NT2/D1 (cell line): ENCODE results near the gene ABCC8.

Experiments
- DNase-seq: peaks from one replicate; pipeline ENCODE4 v3.0.0-alpha.2; 2011; ENCODE audit warnings: low read depth, low spot score
- H3K27me3 ChIP-seq: 2 replicates; pipeline ENCODE4 v1.6.0; 2011; ENCODE audit warnings: mild to moderate bottlenecking; ENCODE audit not compliant: insufficient read length, insufficient read depth
- H3K36me3 ChIP-seq: 2 replicates; pipeline ENCODE4 v1.6.1; 2011; ENCODE audit warnings: mild to moderate bottlenecking, low read length, mixed read lengths; ENCODE audit not compliant: insufficient read depth, insufficient read length
- H3K4me1 ChIP-seq: 2 replicates; pipeline ENCODE4 v1.5.1; 2011; ENCODE audit not compliant: insufficient read depth, insufficient read length
- H3K4me3 ChIP-seq: 2 replicates; pipeline ENCODE4 v1.5.1; 2011; ENCODE audit warnings: low read depth; ENCODE audit not compliant: insufficient read length
- H3K9ac ChIP-seq: 2 replicates; pipeline ENCODE4 v1.6.0; 2011; ENCODE audit warnings: low read depth; ENCODE audit not compliant: insufficient read length
- H3K9me3 ChIP-seq: 2 replicates; pipeline ENCODE4 v1.5.1; 2011; ENCODE audit warnings: mild to moderate bottlenecking, low read length; ENCODE audit not compliant: insufficient read depth
- SUZ12 ChIP-seq: IDR thresholded peaks from 2 replicates; pipeline ENCODE4 v1.6.1; 2011; ENCODE audit not compliant: insufficient read length, insufficient read depth; ENCODE audit errors: extremely low read depth
- YY1 ChIP-seq: IDR thresholded peaks from 2 replicates; pipeline ENCODE4 v1.6.1; 2011; ENCODE audit not compliant: insufficient read length, insufficient read depth
- ZNF274 ChIP-seq: IDR thresholded peaks from 2 replicates; pipeline ENCODE4 v1.6.1; 2011; ENCODE audit warnings: mild to moderate bottlenecking, low read depth, low read length

The ABCC8 gene

DNA sequence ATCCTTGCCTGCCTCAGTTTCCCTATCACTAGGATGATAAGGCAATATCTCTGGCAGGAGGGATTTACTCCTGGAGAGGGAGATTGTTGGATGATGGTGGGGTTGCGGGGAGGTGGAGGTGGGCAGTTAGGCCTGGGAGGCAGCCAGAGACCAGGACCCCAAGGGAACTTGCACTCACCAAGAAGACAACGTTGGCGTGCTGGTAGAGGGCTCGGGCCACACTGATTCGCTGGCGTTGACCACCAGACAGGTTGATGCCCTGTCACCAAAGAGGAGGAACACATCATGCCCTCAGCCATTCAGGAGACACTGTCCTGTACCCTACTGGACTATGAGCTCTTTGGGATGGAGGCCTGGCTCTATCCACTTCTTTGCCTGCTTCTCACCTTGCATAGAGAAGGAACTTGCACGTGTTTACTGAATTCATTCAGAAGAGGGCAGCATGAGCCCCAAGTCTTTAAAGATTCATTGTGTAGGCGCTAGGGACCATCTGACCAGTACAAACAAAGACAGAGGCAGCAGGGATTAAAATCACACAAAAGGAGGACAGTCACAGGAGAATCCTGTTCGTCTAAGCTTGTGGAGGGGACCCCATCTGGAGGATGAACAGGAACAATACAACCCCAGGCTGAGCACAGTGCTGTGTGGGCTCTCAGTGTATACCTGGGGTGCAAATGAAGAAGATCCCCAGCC, 64.0 kb downstream of the ABCC8 start:
- H3K36me3 ChIP-seq, result no peaks in the 10 kb centered on the region
- H3K9ac ChIP-seq, result no peak overlapping the region
- TF ChIP-seq SUZ12 (no peak), ZNF274 (no peak), YY1 (no peak)
- no peaks in the 10 kb centered on the region for H3K9me3 ChIP-seq
- no peaks in the 10 kb centered on the region for H3K27me3 ChIP-seq
- H3K4me1 ChIP-seq, result peaks cover 2% of the 10 kb centered on the region
- H3K4me3 ChIP-seq, result no peak overlapping the region
- DNase-seq, result peak; percentile 13

DNA sequence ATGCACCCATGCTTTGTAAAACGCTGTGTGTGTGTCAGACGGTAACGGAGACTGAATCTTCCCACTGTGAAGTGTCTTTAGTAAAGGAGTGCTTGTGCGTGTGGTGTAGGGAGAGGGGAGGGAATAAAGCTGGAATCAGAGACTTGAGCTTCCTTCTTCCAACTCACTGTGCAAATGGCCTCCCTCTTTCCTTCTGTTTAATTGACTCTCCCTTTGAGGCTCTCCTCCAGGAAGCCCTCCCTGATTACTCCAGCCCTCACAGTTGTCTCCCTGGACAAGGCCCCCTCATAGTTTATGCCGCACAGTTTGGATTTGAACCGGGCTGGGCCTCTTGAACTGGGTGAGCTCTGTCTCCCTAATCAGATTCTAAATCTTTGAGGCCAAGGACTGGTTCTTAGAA, 65.2 kb downstream of the ABCC8 start:
- peaks cover 2% of the 10 kb centered on the region for H3K4me1 ChIP-seq
- H3K9me3 ChIP-seq, result no peaks in the 10 kb centered on the region
- no peaks in the 10 kb centered on the region for H3K36me3 ChIP-seq
- TF ChIP-seq YY1 (no peak), SUZ12 (no peak), ZNF274 (no peak)
- no peak overlapping the region for H3K9ac ChIP-seq
- H3K4me3 ChIP-seq, result no peak overlapping the region
- H3K27me3 ChIP-seq, result no peaks in the 10 kb centered on the region
- DNase-seq, result no peak

DNA sequence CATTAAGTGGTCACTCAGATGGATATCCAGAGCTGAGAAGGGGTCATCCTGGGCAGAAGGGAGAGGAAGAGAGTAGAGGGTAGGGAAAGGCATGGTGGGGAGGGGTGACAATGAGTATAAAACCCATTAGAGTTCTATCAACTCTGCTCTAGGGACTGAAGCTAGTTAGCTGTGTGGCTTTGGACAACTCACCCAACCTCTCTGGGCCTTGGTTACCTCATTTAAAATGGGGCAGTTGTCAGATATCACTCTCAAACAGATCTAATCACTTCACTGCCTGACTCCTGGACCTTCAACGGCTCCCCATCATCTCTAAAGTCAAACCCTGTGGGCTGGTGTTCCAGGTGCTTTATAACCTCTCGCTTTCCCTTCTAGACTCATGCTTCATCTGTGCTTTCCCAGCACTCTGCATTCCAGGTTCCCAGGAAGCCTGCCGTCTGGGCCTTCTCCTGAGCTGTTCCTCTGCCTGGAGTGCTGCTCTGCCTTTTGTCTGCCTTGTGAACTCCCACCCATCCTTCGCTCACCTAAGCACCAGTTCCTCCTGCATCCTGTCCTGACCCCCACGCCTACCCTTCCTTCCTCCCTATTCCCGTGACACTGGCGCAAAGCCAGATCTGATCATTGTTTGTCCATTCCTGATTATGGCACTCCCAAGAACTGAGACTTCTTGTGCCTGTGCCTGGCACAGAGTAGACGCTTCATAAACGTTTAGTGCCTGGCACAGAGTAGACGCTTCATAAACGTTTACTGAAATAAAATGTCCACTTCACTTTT, 65.9 kb downstream of the ABCC8 start:
- H3K27me3 ChIP-seq, result no peaks in the 10 kb centered on the region
- TF ChIP-seq YY1 (no peak), ZNF274 (no peak), SUZ12 (no peak)
- peaks cover 2% of the 10 kb centered on the region for H3K4me1 ChIP-seq
- no peaks in the 10 kb centered on the region for H3K9me3 ChIP-seq
- no peak overlapping the region for H3K4me3 ChIP-seq
- no peak for DNase-seq
- no peak overlapping the region for H3K9ac ChIP-seq
- no peaks in the 10 kb centered on the region for H3K36me3 ChIP-seq

DNA sequence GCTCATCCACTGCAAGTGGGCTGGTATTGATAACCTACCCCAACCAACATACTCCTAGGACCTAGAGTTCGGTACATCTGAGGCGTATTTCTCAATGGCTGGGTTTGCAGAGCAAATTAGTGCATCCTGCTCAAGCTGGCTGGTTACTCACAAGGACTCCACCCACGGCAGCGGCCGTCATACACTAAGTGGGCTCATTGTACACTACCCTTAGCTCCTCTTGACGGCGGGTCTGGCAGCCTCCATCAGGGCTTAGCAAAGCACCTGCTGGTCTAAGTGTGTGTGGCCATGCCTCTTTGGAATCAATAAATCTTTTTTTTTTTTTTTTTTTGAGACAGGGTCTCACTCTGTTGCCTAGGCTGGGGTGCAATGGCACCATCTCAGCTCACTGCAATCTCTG, 68.0 kb downstream of the ABCC8 start:
- Histone ChIP-seq H3K27me3 (no peaks in the 10 kb centered on the region), H3K9ac (no peak overlapping the region), H3K4me3 (no peak overlapping the region), H3K4me1 (peaks cover 2% of the 10 kb centered on the region), H3K9me3 (no peaks in the 10 kb centered on the region), H3K36me3 (no peaks in the 10 kb centered on the region)
- TF ChIP-seq YY1 (no peak), ZNF274 (no peak), SUZ12 (no peak)
- no peak for DNase-seq

DNA sequence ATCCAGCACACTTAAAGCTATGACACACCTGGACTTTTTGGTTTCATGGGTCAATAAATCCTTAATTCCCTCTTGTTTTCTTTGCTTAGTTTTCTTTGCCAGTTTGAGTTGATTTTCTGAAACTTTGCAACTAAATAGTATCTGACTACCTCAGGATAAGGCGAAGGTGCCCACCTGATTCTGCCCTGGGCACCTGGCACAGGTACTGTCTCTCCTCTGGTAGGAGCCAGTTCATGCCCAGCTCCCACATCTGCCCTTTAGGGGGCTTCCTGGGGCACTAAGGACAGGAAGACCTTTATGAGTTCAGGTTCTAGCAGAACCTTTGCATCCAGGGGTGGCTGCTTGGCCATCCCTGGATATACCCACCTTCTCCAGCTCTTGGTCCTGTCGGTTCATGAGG, 68.6 kb downstream of the ABCC8 start:
- Histone ChIP-seq H3K27me3 (no peaks in the 10 kb centered on the region), H3K4me1 (peaks cover 2% of the 10 kb centered on the region), H3K36me3 (no peaks in the 10 kb centered on the region), H3K9ac (no peak overlapping the region), H3K9me3 (no peaks in the 10 kb centered on the region), H3K4me3 (no peak overlapping the region)
- DNase-seq, result no peak
- TF ChIP-seq SUZ12, result no peak
- no peak for TF ChIP-seq ZNF274
- no peak for TF ChIP-seq YY1

DNA sequence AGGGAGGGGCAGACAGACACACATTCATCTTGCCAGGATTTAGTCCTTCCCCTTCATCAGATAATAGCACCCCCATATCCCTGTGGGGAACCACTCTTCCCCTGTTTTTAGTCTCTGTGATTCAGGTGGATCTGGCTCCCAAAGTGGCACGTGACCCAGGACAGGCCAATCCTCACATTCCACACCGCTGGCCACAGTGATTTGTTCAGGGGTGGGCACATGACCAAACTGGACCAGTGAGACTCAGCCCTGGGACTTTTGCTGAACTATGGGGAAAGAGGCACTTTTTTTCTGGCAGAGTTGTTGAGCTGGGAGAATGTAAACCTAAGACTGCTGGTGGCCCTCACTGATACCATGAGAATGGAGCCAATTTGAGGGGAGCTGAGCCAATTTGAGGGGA, 69.1 kb downstream of the ABCC8 start:
- H3K4me3 ChIP-seq, result no peak overlapping the region
- TF ChIP-seq YY1, result no peak
- TF ChIP-seq SUZ12, result no peak
- TF ChIP-seq ZNF274, result no peak
- no peak for DNase-seq
- peaks cover 2% of the 10 kb centered on the region for H3K4me1 ChIP-seq
- no peak overlapping the region for H3K9ac ChIP-seq
- no peaks in the 10 kb centered on the region for H3K27me3 ChIP-seq
- H3K9me3 ChIP-seq, result no peaks in the 10 kb centered on the region
- no peaks in the 10 kb centered on the region for H3K36me3 ChIP-seq

DNA sequence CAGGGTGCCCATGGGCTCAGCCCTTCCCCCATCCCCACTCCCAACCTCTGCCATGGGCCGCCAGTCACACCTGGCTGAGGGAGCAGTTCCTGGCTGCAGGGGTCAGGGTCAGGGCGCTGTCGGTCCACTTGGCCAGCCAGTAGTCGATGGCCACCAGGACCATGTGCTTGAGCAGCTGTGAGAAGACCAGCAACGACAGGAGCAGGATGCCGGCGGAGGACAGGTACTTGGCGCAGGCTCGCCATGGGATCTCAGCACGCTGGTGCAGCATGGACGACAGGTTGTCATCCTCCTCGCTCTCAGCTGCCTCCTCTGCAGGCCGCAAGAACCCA, 69.9 kb downstream of the ABCC8 start:
- DNase-seq, result no peak
- H3K36me3 ChIP-seq, result no peaks in the 10 kb centered on the region
- TF ChIP-seq SUZ12, result no peak
- no peak for TF ChIP-seq YY1
- no peak for TF ChIP-seq ZNF274

More for the DNA sequence above, 69.9 kb downstream of the ABCC8 start:
- no peaks in the 10 kb centered on the region for H3K9me3 ChIP-seq
- H3K9ac ChIP-seq, result peak overlapping the region; percentile 5
- H3K4me3 ChIP-seq, result no peak overlapping the region
- H3K27me3 ChIP-seq, result no peaks in the 10 kb centered on the region
- H3K4me1 ChIP-seq, result peaks cover 2% of the 10 kb centered on the region
